DMS53 treated with DMSO at 0.1 percent for 48 hours (cell line): ENCODE data around the gene ATP2A3.
"Not testable (repeated sequence)": the region's sequence is repeated elsewhere in the genome, so short reads cannot be mapped to it uniquely, and the experiment has no call there.

ENCODE experiments used
- DNase-seq: peaks from one replicate; lab custom pipeline; 2025; ENCODE audit not compliant: unreplicated experiment; lab: John Stamatoyannopoulos, UW

ATP2A3 gene

GRCh38 chr17:3956983-3957382, 7.3 kb downstream of the ATP2A3 start:
- DNase-seq = no peak

- no peak for DNase-seq
Observed at GRCh38 chr17:3956327-3956957, 7.8 kb downstream of the ATP2A3 start.

- DNase-seq = no peak
Observed at GRCh38 chr17:3955673-3955988, 8.6 kb downstream of the ATP2A3 start.

GRCh38 chr17:3954976-3955672, 9.1 kb downstream of the ATP2A3 start:
- no peak for DNase-seq

GRCh38 chr17:3954086-3954485, 10.2 kb downstream of the ATP2A3 start:
- no peak for DNase-seq

- no peak for DNase-seq
Observed at GRCh38 chr17:3953542-3953941, 10.7 kb downstream of the ATP2A3 start.

- no peak for DNase-seq
Observed at GRCh38 chr17:3952186-3952585, 12.1 kb downstream of the ATP2A3 start.

GRCh38 chr17:3951420-3951819, 12.8 kb downstream of the ATP2A3 start:
- DNase-seq = no peak

GRCh38 chr17:3951003-3951402, 13.2 kb downstream of the ATP2A3 start:
- no peak for DNase-seq

GRCh38 chr17:3950584-3950983, 13.7 kb downstream of the ATP2A3 start:
- no peak for DNase-seq

GRCh38 chr17:3949418-3949817, 14.8 kb downstream of the ATP2A3 start:
- DNase-seq = no peak

- DNase-seq = not testable (repeated sequence)
Observed at GRCh38 chr17:3948551-3948950, 15.7 kb downstream of the ATP2A3 start.

- no peak for DNase-seq
Observed at GRCh38 chr17:3947318-3947810, 16.9 kb downstream of the ATP2A3 start.

- no peak for DNase-seq
Observed at GRCh38 chr17:3946711-3947235, 17.5 kb downstream of the ATP2A3 start.

GRCh38 chr17:3944485-3945388, 19.5 kb downstream of the ATP2A3 start:
- no peak for DNase-seq

- no peak for DNase-seq
Observed at GRCh38 chr17:3943240-3943891, 20.9 kb downstream of the ATP2A3 start.

- no peak for DNase-seq
Observed at GRCh38 chr17:3940965-3941698, 23.1 kb downstream of the ATP2A3 start.

- no peak for DNase-seq
Observed at GRCh38 chr17:3937359-3937758, 26.9 kb downstream of the ATP2A3 start.

GRCh38 chr17:3935825-3936355, 28.3 kb downstream of the ATP2A3 start:
- no peak for DNase-seq

GRCh38 chr17:3935140-3935542, 29.1 kb downstream of the ATP2A3 start:
- no peak for DNase-seq
